HG02840 (cell line): ENCODE results near the gene CD83.
"Not testable (repeated sequence)": the region's sequence is repeated elsewhere in the genome, so short reads cannot be mapped to it uniquely, and the experiment has no call there.

ENCODE experiments used
- ATAC-seq: cut with Tn5 transposase; IDR thresholded peaks from one replicate; pipeline ENCODE4 v1.9.1; 2021; ENCODE audit warnings: mild to moderate bottlenecking, moderate library complexity, moderate number of reproducible peaks; ENCODE audit not compliant: unreplicated experiment, low FRiP score

CD83 gene

DNA sequence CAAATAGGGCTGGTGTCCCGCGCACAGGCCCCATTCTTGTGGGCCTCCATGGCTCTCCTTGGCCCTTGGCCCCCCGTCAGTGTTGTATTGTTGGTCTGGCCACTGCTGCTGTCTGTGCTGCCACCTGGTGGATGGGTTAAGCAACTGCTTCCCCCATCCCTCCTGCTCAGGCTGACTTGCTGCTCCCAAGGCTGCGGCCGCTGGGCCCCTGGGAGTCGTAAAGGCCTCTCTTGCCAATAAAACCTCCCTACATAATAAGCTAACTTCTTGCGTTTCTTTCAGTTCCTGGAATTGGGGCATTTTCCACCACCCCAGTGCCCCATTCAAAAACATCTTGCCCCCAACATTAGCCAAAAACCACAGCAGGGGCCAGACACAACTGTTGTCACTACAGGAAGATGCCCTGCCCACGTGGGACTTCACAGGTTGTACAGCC lies 27.1 kb downstream of the CD83 start:
- ATAC-seq, result no peak

DNA sequence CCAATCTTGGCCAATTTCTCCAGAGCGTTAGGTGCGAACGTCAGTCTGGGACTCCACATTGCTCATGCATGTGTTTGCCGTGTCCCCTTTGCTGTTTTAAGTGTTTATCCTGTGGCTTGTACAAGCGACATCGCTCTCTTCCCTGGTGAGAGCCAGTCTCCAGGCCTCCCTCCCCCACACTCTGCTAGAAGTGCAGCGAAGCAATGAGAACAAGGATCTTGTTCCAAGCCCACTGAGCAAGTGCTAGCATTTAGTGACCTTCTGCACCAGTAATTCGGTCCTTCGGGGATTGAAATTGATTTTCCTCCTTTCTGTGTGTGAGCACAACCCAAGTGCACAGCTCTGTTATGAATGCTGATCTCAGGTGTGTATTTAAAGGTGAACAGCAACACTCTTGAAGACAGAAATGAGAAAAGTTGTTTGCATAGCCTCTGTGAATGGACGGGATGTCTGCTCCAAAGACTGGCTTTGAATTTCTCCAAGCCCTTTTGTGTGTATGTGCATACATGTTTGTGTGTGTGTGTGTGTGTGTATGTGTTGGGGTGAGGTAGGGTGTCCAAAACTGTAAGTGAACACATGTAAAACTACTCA lies 29.0 kb downstream of the CD83 start:
- ATAC-seq, result no peak

DNA sequence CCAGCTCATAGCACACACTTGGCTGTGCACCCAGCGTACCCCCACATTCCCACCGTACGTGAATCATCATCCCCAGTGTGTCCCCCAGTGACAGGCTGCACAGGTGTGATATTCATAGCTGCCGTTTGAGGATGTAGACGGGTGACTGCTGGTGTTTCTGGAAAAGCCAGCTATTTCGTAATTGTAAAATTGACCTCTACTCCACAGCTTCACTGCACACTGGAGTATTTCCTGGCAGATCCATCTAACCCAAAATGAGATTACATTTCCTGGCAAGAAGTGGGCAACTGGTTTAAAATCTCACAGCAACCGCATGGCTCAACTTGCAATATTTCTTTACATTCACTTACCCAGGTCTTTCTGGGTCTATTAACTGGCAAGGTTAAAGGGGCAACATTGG lies 30.3 kb downstream of the CD83 start:
- no peak for ATAC-seq

DNA sequence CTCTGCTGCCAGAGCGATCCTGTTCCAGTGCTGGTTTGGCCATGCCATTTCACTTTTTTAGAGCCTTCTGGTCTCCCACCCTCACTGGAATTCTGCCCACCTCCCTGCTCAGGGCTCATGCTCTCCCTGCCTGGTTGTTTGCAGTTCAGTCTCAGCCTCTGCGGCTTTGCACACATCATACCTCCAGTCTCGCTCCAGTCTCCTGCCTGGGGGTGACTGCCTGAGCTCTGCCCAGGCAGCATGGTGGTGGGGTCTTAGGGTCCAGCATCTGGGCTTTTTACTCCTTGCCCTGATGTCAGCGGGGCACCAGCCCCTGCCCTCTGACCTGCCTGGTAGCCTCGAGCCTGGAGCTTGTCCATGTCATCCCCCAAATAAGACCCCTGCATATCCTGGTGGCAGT lies 30.9 kb downstream of the CD83 start:
- no peak for ATAC-seq

DNA sequence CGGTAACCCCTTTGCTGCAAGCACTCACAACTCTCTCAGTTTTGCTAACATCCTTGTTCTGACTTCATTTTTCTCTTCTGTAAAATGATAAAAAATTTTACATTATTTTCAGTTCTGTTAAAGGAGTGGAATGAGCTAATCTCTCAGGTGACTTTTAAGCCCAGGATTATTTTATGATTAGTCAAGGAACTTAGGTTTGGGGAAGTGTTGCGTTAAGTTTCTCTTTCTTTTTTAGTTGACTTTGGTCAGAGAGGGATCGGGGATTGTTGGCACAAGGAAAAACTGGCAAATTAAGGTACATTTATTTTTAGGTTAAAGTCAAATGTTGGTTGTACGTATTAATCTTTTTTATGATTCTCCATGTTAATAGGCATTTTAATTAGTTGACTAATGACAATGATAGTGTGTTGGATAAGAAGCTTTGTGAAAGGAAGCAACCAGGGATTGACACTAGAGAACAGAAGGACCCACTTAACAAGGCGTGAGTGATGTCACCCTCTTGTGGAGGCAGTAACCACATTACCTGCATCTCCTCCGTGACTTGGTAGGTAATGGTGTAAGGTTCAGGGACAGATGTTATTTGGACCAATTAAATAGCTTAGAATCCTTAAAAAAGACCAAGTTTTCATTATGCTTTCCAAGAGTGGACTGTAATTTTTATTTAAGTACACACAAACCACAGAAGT lies 31.6 kb downstream of the CD83 start:
- no peak for ATAC-seq

DNA sequence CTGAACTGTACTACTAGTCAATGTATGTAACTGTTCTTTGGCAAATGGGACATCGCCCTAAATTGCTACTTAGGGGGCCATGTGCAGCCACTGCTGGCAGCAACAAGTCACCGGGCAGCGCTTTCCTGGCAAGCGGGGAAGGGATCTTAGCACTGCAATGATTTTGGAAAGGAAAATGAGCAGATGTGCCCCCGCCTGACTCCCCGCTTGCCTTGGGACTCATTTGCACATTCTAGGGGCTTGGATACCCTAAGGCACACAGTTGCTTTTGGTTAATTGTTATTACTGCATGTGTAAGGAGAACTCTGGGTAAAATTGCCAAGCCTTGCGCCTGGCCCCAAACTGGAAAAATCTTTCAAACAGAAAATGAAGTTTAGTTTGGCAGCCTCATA lies 32.2 kb downstream of the CD83 start:
- no peak for ATAC-seq

DNA sequence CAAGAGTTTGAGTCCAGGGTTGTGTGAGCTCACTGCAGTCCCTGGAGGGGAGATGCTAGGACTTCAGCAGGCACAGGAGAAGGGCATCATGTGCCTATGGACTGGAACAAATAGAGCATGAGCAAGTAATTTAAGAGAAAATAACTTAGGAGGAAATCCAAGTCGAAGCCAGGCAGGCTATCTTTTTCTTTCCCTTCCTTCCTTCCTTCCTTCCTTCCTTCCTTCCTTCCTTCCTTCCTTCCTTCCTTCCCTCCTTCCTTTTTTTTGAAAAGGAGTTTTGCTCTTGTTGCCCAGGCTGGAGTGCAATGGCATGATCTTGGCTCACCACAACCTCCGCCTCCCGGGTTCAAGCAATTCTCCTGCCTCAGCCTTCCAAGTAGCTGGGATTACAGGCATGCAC lies 33.7 kb downstream of the CD83 start:
- not testable (repeated sequence) for ATAC-seq

DNA sequence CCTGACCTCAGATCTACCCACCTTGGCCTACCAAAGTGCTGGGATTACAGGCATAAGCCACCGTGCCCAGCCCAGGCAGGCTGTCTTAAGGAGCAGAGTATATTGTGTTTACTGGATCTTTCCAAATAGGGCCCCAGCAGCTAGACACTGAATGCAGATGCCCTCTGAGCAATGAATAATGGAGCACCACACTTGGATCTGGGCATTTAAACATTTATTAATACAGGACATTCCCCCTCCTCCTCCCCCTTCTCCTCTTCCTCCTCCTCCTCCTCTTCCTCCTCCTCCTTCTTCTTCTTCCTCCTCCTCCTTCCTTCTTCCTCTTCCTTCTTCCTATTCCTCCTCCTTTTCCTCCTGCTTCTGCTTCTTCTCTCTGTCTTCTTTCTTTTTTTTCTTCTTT lies 34.2 kb downstream of the CD83 start:
- no peak for ATAC-seq

DNA sequence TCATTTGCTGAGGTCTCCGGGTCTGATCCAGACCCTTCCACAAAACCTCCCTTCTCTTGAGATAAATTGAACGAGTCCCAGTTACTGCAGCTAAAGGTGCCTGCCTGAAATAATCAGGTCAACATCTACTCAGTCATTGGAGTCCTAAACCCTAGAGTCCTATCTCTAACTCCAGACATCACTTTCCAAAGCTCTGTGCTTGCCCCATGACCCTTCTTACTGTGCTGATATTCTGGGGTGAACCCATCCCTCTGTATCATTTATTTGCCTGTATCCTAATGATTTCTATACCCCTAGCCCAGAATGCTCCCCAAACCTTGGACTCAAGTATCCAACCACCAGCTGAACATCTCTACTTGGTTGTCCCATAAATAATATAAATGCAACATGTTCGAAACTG lies 35.7 kb downstream of the CD83 start:
- no peak for ATAC-seq

DNA sequence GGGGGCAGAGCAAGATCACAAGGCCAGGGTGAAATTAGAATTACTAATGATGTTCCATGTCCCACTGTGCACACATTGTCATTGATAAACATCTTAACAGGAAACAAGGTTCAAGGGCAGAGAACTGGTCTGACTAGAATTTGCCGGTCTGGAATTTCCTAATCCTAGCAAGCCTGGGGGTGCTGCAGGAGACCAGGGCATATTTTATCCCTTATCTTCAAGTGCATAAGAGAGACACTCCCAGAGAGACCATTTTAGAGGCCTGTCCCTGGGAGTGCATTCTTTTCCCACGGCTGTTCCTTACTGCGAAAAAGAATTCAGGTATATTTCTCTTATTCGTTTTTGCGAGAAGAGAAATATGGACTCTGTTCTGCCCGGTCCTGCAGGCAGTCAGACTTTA lies 41.5 kb downstream of the CD83 start:
- ATAC-seq, result no peak

DNA sequence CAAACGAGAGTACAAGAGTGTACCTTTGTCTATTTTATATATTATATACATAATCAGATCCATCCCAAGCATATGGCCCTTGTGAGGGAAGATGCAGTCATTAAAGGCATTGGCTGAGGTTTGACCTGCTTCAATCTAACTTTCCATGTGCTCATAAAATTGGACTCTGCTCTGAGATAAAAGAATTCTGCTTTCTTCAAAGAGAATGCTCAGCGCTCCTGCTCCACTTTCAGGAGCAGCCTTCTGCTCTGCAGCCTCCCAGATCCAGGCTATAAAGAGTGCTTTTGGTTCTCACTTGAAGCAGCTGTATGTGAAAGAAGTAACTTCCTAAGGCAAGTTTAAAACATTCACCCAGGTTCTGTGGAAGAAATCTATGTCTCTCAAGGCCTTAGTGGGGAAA lies 45.3 kb downstream of the CD83 start:
- ATAC-seq, result no peak

DNA sequence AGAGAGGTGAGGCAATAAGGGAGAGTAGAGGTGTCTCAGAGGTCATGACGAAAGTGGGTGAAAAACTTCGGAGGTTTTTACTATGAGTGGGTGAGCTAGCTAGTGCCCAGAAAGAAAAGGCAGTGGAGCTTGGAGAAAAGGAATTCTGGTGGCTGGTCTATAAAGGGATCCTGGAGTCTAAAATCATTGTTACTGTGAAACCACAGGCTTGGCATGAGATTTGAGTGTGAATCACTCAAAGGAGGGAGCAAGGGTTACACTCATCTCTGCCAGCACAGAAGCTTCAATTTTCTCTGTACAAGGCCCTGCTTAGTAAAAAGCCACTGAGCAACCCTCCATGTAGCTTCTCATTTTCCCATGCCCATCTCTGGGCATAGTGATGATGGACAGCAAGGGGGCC lies 47.5 kb downstream of the CD83 start:
- no peak for ATAC-seq

DNA sequence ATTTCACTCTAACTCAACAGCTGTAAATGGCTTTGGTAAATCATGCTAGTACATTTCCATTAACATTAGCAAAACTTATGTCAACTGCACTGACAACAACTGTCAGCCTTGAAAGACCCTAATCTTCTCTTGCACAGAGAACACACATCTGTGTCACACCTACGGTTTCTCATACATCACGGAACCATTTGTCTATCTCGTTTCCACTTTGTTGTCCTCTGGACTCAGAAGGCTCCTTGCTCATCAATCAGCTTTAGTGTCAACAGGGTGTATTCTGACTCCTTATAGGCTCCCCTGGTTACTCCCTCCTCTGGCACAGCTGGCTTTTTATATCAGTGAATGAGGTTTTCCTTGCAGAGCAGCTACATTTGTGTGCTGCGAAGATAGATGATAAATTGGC lies 49.3 kb downstream of the CD83 start:
- no peak for ATAC-seq

DNA sequence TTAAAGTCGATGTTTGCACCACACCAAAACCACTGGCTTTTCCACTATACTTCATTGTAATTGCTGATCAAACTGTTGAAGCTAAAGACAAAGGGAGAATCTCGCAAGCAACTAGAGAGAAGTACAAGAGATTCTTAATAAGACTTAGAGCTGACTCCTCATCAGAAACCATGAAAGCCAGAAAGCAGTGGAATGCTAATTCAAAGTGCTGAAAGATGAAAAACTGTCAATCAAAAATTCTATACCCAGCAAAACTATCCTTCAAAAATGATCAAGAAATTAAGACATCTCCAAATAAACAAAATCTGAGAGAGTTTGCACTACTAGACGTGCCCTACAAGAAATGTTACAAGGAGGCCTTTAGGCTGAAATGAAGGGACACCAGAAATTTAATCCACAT lies 52.6 kb downstream of the CD83 start:
- ATAC-seq, result no peak

DNA sequence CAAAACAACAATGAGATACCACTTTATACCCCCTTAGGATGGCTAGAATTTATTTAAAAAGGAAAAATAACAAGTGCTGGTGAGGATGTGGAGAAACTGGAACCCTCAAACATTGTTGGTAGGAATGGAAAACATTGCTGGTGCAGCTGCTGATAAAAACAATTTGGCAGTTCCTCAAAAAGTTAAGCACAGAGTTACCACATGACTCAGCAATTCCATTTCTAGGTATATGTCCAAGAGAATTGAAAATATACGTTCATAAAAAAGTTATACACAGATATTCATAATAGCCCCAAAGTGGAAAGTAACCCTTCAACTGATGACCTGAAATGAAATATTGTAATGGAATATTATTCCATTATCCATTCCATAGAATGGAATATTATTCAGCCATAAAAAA lies 55.0 kb downstream of the CD83 start:
- ATAC-seq, result no peak

DNA sequence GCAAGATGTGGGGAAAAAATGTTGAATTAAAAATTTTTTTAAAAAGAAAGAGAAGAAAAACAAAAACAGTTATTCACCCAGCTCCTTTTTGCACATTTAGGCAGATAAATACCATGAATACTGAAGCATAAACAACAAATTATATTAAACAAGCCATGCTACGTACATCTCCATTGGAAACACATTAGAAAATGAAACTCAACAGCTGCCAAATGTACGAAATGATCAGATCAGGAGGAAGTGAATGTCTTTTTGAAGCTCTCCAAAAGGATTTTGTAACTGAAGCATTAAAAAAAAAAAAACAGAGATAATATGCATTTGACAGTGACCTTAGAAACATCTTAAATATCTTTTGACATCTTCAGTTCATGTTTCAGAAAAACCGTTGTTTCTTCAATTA lies 56.7 kb downstream of the CD83 start:
- ATAC-seq, result no peak

DNA sequence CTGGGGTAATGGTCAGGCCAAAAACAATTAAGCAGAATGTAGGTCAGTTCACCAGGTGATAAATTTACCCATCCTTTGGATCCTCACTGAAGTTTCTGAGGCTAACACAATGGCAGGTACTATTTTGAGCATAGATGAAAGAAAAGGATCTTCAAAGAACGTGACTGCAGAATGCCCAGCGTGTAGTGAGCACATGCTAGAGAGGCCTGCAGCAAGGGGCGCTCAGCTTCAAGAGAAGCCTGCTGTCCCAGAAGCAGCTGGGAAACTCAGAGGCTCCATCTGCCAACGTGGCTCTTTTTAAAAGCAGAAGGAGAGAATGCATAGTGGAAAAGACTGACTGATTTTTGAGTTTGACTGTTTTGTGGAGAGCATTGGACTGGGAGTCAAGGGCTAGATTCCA lies 57.4 kb downstream of the CD83 start:
- no peak for ATAC-seq

DNA sequence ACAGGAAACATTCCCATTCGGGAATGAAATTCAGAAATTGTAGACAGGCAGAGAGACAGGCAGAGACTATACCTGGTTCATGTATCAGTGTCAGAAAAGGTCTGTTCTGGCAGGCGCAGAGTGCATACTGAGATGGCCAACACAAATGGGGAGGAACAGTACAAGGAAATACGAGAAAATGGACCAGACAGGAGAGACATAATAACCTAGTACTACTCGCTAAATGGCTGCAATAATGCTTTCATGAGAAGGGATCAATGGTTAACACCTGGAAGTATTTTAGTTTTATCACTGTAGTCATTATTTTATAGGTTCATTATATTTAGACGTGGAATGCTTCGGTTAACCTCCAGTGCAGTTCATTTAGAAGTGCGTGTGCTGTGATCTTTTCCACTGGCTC lies 58.9 kb downstream of the CD83 start:
- no peak for ATAC-seq

DNA sequence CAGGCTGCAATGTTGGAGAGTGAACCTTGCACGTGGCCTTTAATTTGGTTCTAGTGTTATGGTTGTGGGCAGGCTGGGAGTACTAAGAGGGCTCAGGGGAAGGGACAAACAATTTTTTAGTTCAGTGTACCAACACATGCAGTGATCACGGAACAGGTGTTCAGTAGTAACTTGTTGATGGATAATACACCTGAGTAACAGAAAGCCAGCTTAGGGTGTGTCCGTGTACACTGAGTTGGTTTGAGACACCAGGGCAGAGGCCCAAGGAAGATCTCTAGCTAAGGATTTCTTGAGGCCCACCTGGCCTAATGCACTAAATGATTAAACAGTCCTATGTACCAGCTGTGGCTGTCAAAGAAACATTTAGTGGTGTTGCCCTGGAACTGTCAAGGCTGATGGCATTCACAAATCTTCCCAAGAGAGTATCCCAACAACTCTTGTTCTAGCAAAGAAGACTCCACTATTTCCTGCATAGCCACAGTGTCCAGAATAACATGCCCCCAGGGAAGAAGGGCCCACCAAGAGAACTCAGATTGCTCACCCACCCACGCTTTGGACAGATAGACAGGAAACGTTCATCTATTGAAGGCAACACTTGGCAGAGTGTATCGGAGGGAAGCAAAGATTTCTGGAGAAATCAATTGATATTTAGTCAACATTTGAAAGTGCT lies 60.0 kb downstream of the CD83 start:
- ATAC-seq, result no peak

DNA sequence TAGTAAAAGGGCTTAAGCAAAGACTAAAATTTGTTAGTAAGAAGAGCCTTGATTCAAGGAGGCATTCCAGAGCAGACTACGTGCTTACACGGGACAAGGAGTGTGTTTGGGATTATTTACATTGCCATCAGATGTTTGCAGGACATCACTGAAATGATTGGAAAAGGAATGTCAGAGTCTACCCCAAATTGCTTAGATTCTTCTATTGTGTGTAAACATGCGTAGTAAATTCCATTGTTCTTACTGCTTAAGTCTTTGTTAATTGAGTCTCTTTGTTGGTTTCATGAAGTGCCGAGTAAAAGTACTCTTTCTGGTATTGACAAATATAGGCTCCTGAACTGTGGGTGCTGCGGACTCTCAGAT lies 60.5 kb downstream of the CD83 start:
- ATAC-seq, result no peak

DNA sequence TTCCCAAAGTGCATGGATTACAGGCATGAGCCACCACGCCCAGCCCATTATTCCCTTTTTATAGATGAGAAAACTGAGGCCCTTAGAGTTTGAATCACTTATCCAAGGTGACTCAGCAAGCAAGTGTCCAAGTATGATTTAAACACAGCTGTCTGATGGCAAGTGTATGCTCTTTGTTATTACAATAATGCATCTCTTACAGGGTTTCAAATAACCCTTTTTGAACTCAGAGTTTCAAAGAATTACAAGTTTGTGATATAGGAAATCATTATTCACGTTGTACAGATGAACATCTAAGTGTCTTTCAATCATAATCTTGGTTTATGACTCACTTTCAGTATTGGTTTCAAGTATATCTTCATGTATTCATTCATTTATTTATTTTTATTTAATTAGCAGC lies 63.0 kb downstream of the CD83 start:
- ATAC-seq, result no peak

DNA sequence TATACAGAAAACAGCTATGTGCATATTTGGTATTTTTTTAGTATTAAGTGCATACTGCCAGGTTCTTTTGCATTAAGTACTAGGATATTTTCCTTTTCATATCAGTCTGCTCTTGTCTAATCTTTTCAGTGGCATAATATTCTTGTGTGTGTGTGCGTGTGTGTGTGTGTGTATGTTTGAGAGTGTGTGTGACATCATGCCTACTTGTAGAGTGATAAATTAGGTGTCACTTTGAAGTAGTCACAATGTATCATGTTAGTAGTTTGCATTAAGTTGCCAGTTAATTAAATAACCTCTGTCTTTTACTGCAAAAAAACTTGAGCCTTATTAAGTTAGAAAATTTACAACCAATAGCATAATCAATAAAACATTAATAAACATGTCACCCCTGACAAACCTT lies 65.3 kb downstream of the CD83 start:
- no peak for ATAC-seq
